Activated naive CD8-positive, alpha-beta T cell (primary cell): ENCODE data around the gene C7orf33.

Source experiments
- H3K27ac Mint-ChIP-seq: one replicate; pipeline ENCODE4 v1.8.0; 2021; ENCODE audit warnings: mixed read lengths
- H3K27me3 Mint-ChIP-seq: one replicate; pipeline ENCODE4 v1.8.0; 2021; ENCODE audit warnings: mixed read lengths
- H3K36me3 Mint-ChIP-seq: one replicate; pipeline ENCODE4 v1.8.0; 2021; ENCODE audit warnings: mixed read lengths
- H3K4me1 Mint-ChIP-seq: one replicate; pipeline ENCODE4 v1.8.0; 2021; ENCODE audit warnings: low read depth, mixed read lengths
- H3K4me3 Mint-ChIP-seq: one replicate; pipeline ENCODE4 v1.8.0; 2021; ENCODE audit warnings: mild to moderate bottlenecking, mixed read lengths
- H3K9me3 Mint-ChIP-seq: one replicate; pipeline ENCODE4 v1.8.0; 2021; ENCODE audit warnings: low read depth, mixed read lengths

Gene C7orf33

GRCh38 chr7:148598351-148598750 lies 7.8 kb downstream of the C7orf33 start:
- no peak overlapping the region for H3K27ac Mint-ChIP-seq
- H3K4me3 Mint-ChIP-seq: no peak overlapping the region
- H3K27me3 Mint-ChIP-seq: no peaks in the 10 kb centered on the region
- H3K9me3 Mint-ChIP-seq: no peaks in the 10 kb centered on the region
- peaks cover 6% of the 10 kb centered on the region for H3K36me3 Mint-ChIP-seq
- no peaks in the 10 kb centered on the region for H3K4me1 Mint-ChIP-seq

- Mint-ChIP-seq H3K4me3 (no peak overlapping the region), H3K36me3 (peaks cover 7% of the 10 kb centered on the region), H3K9me3 (peaks cover 10% of the 10 kb centered on the region), H3K27me3 (no peaks in the 10 kb centered on the region), H3K27ac (no peak overlapping the region), H3K4me1 (peaks cover 11% of the 10 kb centered on the region)
Measured at GRCh38 chr7:148605350-148605749, 14.8 kb downstream of the C7orf33 start.

- no peak overlapping the region for H3K4me3 Mint-ChIP-seq
- H3K36me3 Mint-ChIP-seq: peaks cover 7% of the 10 kb centered on the region
- peaks cover 11% of the 10 kb centered on the region for H3K4me1 Mint-ChIP-seq
- H3K9me3 Mint-ChIP-seq: peaks cover 10% of the 10 kb centered on the region
- no peaks in the 10 kb centered on the region for H3K27me3 Mint-ChIP-seq
- no peak overlapping the region for H3K27ac Mint-ChIP-seq
Measured at GRCh38 chr7:148607151-148607661, 16.6 kb downstream of the C7orf33 start.

GRCh38 chr7:148609045-148609725 lies 18.6 kb downstream of the C7orf33 start:
- Mint-ChIP-seq H3K27me3 (no peaks in the 10 kb centered on the region), H3K4me1 (peaks cover 11% of the 10 kb centered on the region), H3K9me3 (peaks cover 10% of the 10 kb centered on the region), H3K27ac (no peak overlapping the region), H3K36me3 (no peaks in the 10 kb centered on the region), H3K4me3 (no peak overlapping the region)

- H3K27ac Mint-ChIP-seq: no peak overlapping the region
- H3K27me3 Mint-ChIP-seq: peaks cover 1% of the 10 kb centered on the region
- peaks cover 9% of the 10 kb centered on the region for H3K4me1 Mint-ChIP-seq
- no peaks in the 10 kb centered on the region for H3K9me3 Mint-ChIP-seq
- peaks cover 2% of the 10 kb centered on the region for H3K36me3 Mint-ChIP-seq
- no peak overlapping the region for H3K4me3 Mint-ChIP-seq
Measured at GRCh38 chr7:148611692-148612091, 21.1 kb downstream of the C7orf33 start.

- Mint-ChIP-seq H3K9me3 (no peaks in the 10 kb centered on the region), H3K27me3 (peaks cover 8% of the 10 kb centered on the region), H3K36me3 (peaks cover 7% of the 10 kb centered on the region), H3K4me3 (no peak overlapping the region), H3K4me1 (peaks cover 2% of the 10 kb centered on the region), H3K27ac (no peak overlapping the region)
Measured at GRCh38 chr7:148615085-148615730, 24.6 kb downstream of the C7orf33 start.

- H3K4me3 Mint-ChIP-seq: no peak overlapping the region
- peaks cover 14% of the 10 kb centered on the region for H3K27me3 Mint-ChIP-seq
- no peak overlapping the region for H3K27ac Mint-ChIP-seq
- H3K4me1 Mint-ChIP-seq: peaks cover 22% of the 10 kb centered on the region
- H3K9me3 Mint-ChIP-seq: no peaks in the 10 kb centered on the region
- H3K36me3 Mint-ChIP-seq: peaks cover 5% of the 10 kb centered on the region
Measured at GRCh38 chr7:148620749-148621359, 30.3 kb downstream of the C7orf33 start.

GRCh38 chr7:148621563-148621962 lies 31.0 kb downstream of the C7orf33 start:
- Mint-ChIP-seq H3K36me3 (peaks cover 5% of the 10 kb centered on the region), H3K4me1 (peaks cover 26% of the 10 kb centered on the region), H3K9me3 (no peaks in the 10 kb centered on the region), H3K4me3 (no peak overlapping the region), H3K27ac (no peak overlapping the region), H3K27me3 (peaks cover 14% of the 10 kb centered on the region)

- peaks cover 12% of the 10 kb centered on the region for H3K27me3 Mint-ChIP-seq
- no peaks in the 10 kb centered on the region for H3K9me3 Mint-ChIP-seq
- peaks cover 38% of the 10 kb centered on the region for H3K4me1 Mint-ChIP-seq
- H3K36me3 Mint-ChIP-seq: peaks cover 3% of the 10 kb centered on the region
- H3K4me3 Mint-ChIP-seq: no peak overlapping the region
- no peak overlapping the region for H3K27ac Mint-ChIP-seq
Measured at GRCh38 chr7:148622887-148623585, 32.5 kb downstream of the C7orf33 start.

- H3K27ac Mint-ChIP-seq: no peak overlapping the region
- no peaks in the 10 kb centered on the region for H3K9me3 Mint-ChIP-seq
- no peaks in the 10 kb centered on the region for H3K36me3 Mint-ChIP-seq
- no peak overlapping the region for H3K4me3 Mint-ChIP-seq
- H3K4me1 Mint-ChIP-seq: peaks cover 42% of the 10 kb centered on the region
- H3K27me3 Mint-ChIP-seq: peaks cover 10% of the 10 kb centered on the region
Measured at GRCh38 chr7:148623586-148624282, 33.2 kb downstream of the C7orf33 start.

GRCh38 chr7:148624735-148625134 lies 34.2 kb downstream of the C7orf33 start:
- no peak overlapping the region for H3K4me3 Mint-ChIP-seq
- H3K27ac Mint-ChIP-seq: no peak overlapping the region
- H3K27me3 Mint-ChIP-seq: peaks cover 8% of the 10 kb centered on the region
- peaks cover 46% of the 10 kb centered on the region for H3K4me1 Mint-ChIP-seq
- H3K9me3 Mint-ChIP-seq: no peaks in the 10 kb centered on the region
- H3K36me3 Mint-ChIP-seq: no peaks in the 10 kb centered on the region

- Mint-ChIP-seq H3K36me3 (no peaks in the 10 kb centered on the region), H3K4me1 (peaks cover 51% of the 10 kb centered on the region)
Measured at GRCh38 chr7:148625342-148625741, 34.8 kb downstream of the C7orf33 start.

GRCh38 chr7:148626828-148627227 lies 36.3 kb downstream of the C7orf33 start:
- peaks cover 48% of the 10 kb centered on the region for H3K4me1 Mint-ChIP-seq
- no peak overlapping the region for H3K27ac Mint-ChIP-seq
- H3K9me3 Mint-ChIP-seq: no peaks in the 10 kb centered on the region
- H3K36me3 Mint-ChIP-seq: no peaks in the 10 kb centered on the region
- H3K4me3 Mint-ChIP-seq: no peak overlapping the region
- H3K27me3 Mint-ChIP-seq: peaks cover 1% of the 10 kb centered on the region

More at GRCh38 chr7:148625342-148625741, 34.8 kb downstream of the C7orf33 start:
- H3K27me3 Mint-ChIP-seq: peaks cover 8% of the 10 kb centered on the region
- no peak overlapping the region for H3K27ac Mint-ChIP-seq
- H3K9me3 Mint-ChIP-seq: no peaks in the 10 kb centered on the region
- no peak overlapping the region for H3K4me3 Mint-ChIP-seq

GRCh38 chr7:148628011-148628410 lies 37.4 kb downstream of the C7orf33 start:
- H3K9me3 Mint-ChIP-seq: no peaks in the 10 kb centered on the region
- H3K36me3 Mint-ChIP-seq: no peaks in the 10 kb centered on the region
- no peak overlapping the region for H3K27ac Mint-ChIP-seq
- H3K4me1 Mint-ChIP-seq: peaks cover 53% of the 10 kb centered on the region
- peaks cover 1% of the 10 kb centered on the region for H3K27me3 Mint-ChIP-seq
- peak overlapping the region; percentile 27 for H3K4me3 Mint-ChIP-seq
